Right atrium auricular region (tissue), 2 donors: ENCODE data around the gene EMC1. TPM values are rescaled to one million over a fixed set of nuclear protein-coding genes. Genes with fewer than 3 reads are reported as not detected.

Experiments used
- DNase-seq: peaks from one replicate; pipeline ENCODE4 v3.0.0-alpha.2; 2019; ENCODE audit warnings: low spot score
- H3K27ac ChIP-seq, 2 donors: fragments of 200-600 bp; sonication (generic); 1 replicate in 1 of 2; 2 replicates in 1 of 2; pipeline ENCODE4 v1.5.1; 2016 to 2019
- H3K27me3 ChIP-seq, 2 donors: fragments of 200-600 bp; sonication (generic); one replicate each; pipeline versions ENCODE4 v1.5.1 to v1.6.0; 2017 to 2019
- H3K36me3 ChIP-seq: fragments of 200-600 bp; sonication (generic); one replicate; pipeline ENCODE4 v1.5.1; 2016
- H3K4me1 ChIP-seq, 2 donors: fragments of 200-600 bp; sonication (generic); one replicate each; pipeline versions ENCODE4 v1.5.1 to v1.6.0; 2017 to 2019
- H3K4me3 ChIP-seq, 2 donors: fragments of 200-600 bp; sonication (generic); 1 replicate in 1 of 2; 2 replicates in 1 of 2; pipeline ENCODE4 v1.5.1; 2017 to 2019; ENCODE audit warnings: mild to moderate bottlenecking in 1 of 2, moderate library complexity in 1 of 2
- H3K9me3 ChIP-seq, 2 donors: fragments of 200-600 bp; sonication (generic); one replicate each; pipeline ENCODE4 v1.5.1; 2019
- CTCF ChIP-seq, 2 donors: fragments of 200-600 bp; sonication (generic); IDR thresholded peaks; one replicate each; pipeline ENCODE4 v1.5.1; 2019; ENCODE audit warnings: antibody characterized with exemption in 2 of 2
- total RNA-seq, 2 donors: library from RNA; depleted of rRNA; stranded (reverse); fragments of >200 nt; gene quantifications; one replicate each; pipeline ENCODE4 v1.1.0, GENCODE V29; 2016

EMC1 gene
- total RNA-seq, 2 donors from 2014 or later = 30.7 to 36.7 TPM

- Histone ChIP-seq H3K36me3 (peaks cover 43% of the 10 kb centered on the region), H3K4me1 (peaks cover 0 to 34% of the 10 kb centered on the region in 2 donors), H3K27me3 (no peaks in the 10 kb centered on the region), H3K9me3 (no peaks in the 10 kb centered on the region), H3K4me3 (no peak overlapping the region), H3K27ac (no peak overlapping the region)
- DNase-seq = no peak
- no peak for TF ChIP-seq CTCF (IDR thresholded peaks at IDR 0.05)
These were observed 3.1 kb upstream of the EMC1 start for GRCh38 chr1:19254416-19254815.

- H3K4me3 ChIP-seq = peak overlapping the region; percentile 69 to 89
- peaks cover 8% of the 10 kb centered on the region for H3K36me3 ChIP-seq
- TF ChIP-seq CTCF (IDR thresholded peaks at IDR 0.05) = no peak
- no peaks in the 10 kb centered on the region for H3K9me3 ChIP-seq
- H3K4me1 ChIP-seq = peaks cover 0 to 34% of the 10 kb centered on the region in 2 donors
- DNase-seq = no peak
- no peaks in the 10 kb centered on the region for H3K27me3 ChIP-seq
- peak overlapping the region; percentile 94 to 96 for H3K27ac ChIP-seq
These were observed 557 bp downstream of the EMC1 start for GRCh38 chr1:19250629-19251304.

- peak overlapping the region in 1 of 2 donors; percentile 33 for H3K27ac ChIP-seq
- peak; percentile 90 to 93 for TF ChIP-seq CTCF (IDR thresholded peaks at IDR 0.05)
- DNase-seq = peak; percentile 83
- peaks cover 78% of the 10 kb centered on the region for H3K36me3 ChIP-seq
- H3K27me3 ChIP-seq = no peaks in the 10 kb centered on the region
- no peaks in the 10 kb centered on the region for H3K9me3 ChIP-seq
- H3K4me1 ChIP-seq = no peaks in the 10 kb centered on the region
- no peak overlapping the region for H3K4me3 ChIP-seq
These were observed 10.4 kb downstream of the EMC1 start for GRCh38 chr1:19240673-19241538.

GRCh38 chr1:19239876-19240275 is 11.4 kb downstream of the EMC1 start:
- Histone ChIP-seq H3K27ac (no peak overlapping the region), H3K9me3 (no peaks in the 10 kb centered on the region), H3K4me3 (no peak overlapping the region), H3K27me3 (no peaks in the 10 kb centered on the region), H3K36me3 (peaks cover 82% of the 10 kb centered on the region), H3K4me1 (no peaks in the 10 kb centered on the region)
- no peak for DNase-seq
- no peak for TF ChIP-seq CTCF (IDR thresholded peaks at IDR 0.05)

- Histone ChIP-seq H3K27ac (no peak overlapping the region), H3K36me3 (peaks cover 82% of the 10 kb centered on the region), H3K27me3 (no peaks in the 10 kb centered on the region), H3K4me3 (no peak overlapping the region), H3K9me3 (no peaks in the 10 kb centered on the region), H3K4me1 (peaks cover 0 to 16% of the 10 kb centered on the region in 2 donors)
- no peak for DNase-seq
- TF ChIP-seq CTCF (IDR thresholded peaks at IDR 0.05) = no peak
These were observed 17.1 kb downstream of the EMC1 start for GRCh38 chr1:19234224-19234623.
